Liver (tissue), 9 donors: ENCODE results near the gene SPTB. TPM values are rescaled to one million over a fixed set of nuclear protein-coding genes. Genes with fewer than 3 reads are reported as not detected.
A peak's percentile ranks its signal among the peaks of the same experiment; 100 is the strongest.

ENCODE experiments used
- DNase-seq: peaks from one replicate; pipeline ENCODE4 v3.0.0-alpha.2; 2017; ENCODE audit warnings: low spot score
- H3K27ac ChIP-seq, 2 donors: one replicate each; pipeline ENCODE4 v1.7.0; 2013; ENCODE audit warnings: inconsistent platforms in 2 of 2, low read length in 2 of 2, control low read depth in 1 of 2, low read depth in 1 of 2, mild to moderate bottlenecking in 1 of 2
- H3K27me3 ChIP-seq, 4 donors: one replicate each; pipeline versions ENCODE4 v1.6.1 to v1.7.0; 2013; ENCODE audit warnings: low read length in 3 of 4, inconsistent platforms in 1 of 4, mild to moderate bottlenecking in 1 of 4, moderate library complexity in 1 of 4; ENCODE audit not compliant: control insufficient read depth in 4 of 4, insufficient read depth in 4 of 4
- H3K36me3 ChIP-seq, 4 donors: one replicate each; pipeline versions ENCODE4 v1.6.1 to v1.7.0; 2013; ENCODE audit warnings: low read length in 3 of 4, mild to moderate bottlenecking in 3 of 4, low read depth in 1 of 4, moderate library complexity in 1 of 4; ENCODE audit not compliant: control insufficient read depth in 4 of 4, insufficient read depth in 3 of 4
- H3K4me1 ChIP-seq, 4 donors: one replicate each; pipeline versions ENCODE4 v1.6.1 to v1.7.0; 2013; ENCODE audit warnings: low read length in 3 of 4, mild to moderate bottlenecking in 3 of 4, moderate library complexity in 1 of 4; ENCODE audit not compliant: control insufficient read depth in 4 of 4, insufficient read depth in 4 of 4
- H3K4me3 ChIP-seq, 3 donors: one replicate each; pipeline versions ENCODE4 v1.6.1 to v1.7.0; 2013; ENCODE audit warnings: low read length in 3 of 3, control low read depth in 1 of 3, low read depth in 1 of 3, mild to moderate bottlenecking in 1 of 3
- H3K9ac ChIP-seq, 2 donors: one replicate each; pipeline ENCODE4 v1.7.0; 2013; ENCODE audit warnings: low read length in 2 of 2, mild to moderate bottlenecking in 2 of 2, moderate library complexity in 2 of 2, control low read depth in 1 of 2, low read depth in 1 of 2
- H3K9me3 ChIP-seq, 4 donors: one replicate each; pipeline versions ENCODE4 v1.6.1 to v1.7.0; 2013; ENCODE audit warnings: low read length in 3 of 4; ENCODE audit not compliant: control insufficient read depth in 4 of 4
- ATF3 ChIP-seq: IDR thresholded peaks from 2 replicates; pipeline ENCODE4 v1.6.1; 2016; ENCODE audit warnings: antibody characterized with exemption
- CTCF ChIP-seq: fragments of 150-350 bp; IDR thresholded peaks from 2 replicates; pipeline ENCODE4 v1.5.1; 2017; ENCODE audit warnings: improper control_type of control experiment, low read depth, low read length; ENCODE audit not compliant: missing input control
- EGR1 ChIP-seq, 2 donors: IDR thresholded peaks; 2 replicates each; pipeline ENCODE4 v1.6.1; 2016 to 2018; ENCODE audit warnings: antibody characterized with exemption in 2 of 2, low read depth in 2 of 2
- FOXA1 ChIP-seq: IDR thresholded peaks from 2 replicates; pipeline ENCODE4 v1.6.1; 2016; ENCODE audit warnings: antibody characterized with exemption
- FOXA2 ChIP-seq: IDR thresholded peaks from 2 replicates; pipeline ENCODE4 v1.6.1; 2016; ENCODE audit warnings: antibody characterized with exemption
- GABPA ChIP-seq, 2 donors: IDR thresholded peaks in 1 of 2; conservative IDR thresholded peaks in 1 of 2; 2 replicates each; pipeline ENCODE4 v1.6.1; 2016; ENCODE audit warnings: antibody characterized with exemption in 2 of 2, mild to moderate bottlenecking in 1 of 2, moderate library complexity in 1 of 2
- HNF4A ChIP-seq, 2 donors: conservative IDR thresholded peaks; 2 replicates each; pipeline ENCODE4 v1.6.1; 2016; ENCODE audit warnings: antibody characterized with exemption in 2 of 2, mild to moderate bottlenecking in 2 of 2
- HNF4G ChIP-seq: IDR thresholded peaks from 2 replicates; pipeline ENCODE4 v1.6.1; 2016; ENCODE audit warnings: antibody characterized with exemption
- JUND ChIP-seq, 2 donors: IDR thresholded peaks; 2 replicates each; pipeline ENCODE4 v1.6.1; 2016; ENCODE audit warnings: antibody characterized with exemption in 2 of 2
- MAX ChIP-seq: IDR thresholded peaks from 2 replicates; pipeline ENCODE4 v1.6.1; 2016; ENCODE audit warnings: antibody characterized with exemption
- NR2F2 ChIP-seq: IDR thresholded peaks from 2 replicates; pipeline ENCODE4 v1.6.1; 2016; ENCODE audit warnings: antibody characterized with exemption
- RAD21 ChIP-seq, 2 donors: IDR thresholded peaks; 2 replicates each; pipeline ENCODE4 v1.6.1; 2016; ENCODE audit warnings: antibody characterized with exemption in 2 of 2, mild to moderate bottlenecking in 2 of 2
- RXRA ChIP-seq, 2 donors: IDR thresholded peaks; 2 replicates each; pipeline ENCODE4 v1.6.1; 2017 to 2018; ENCODE audit warnings: antibody characterized with exemption in 2 of 2, mild to moderate bottlenecking in 1 of 2
- SP1 ChIP-seq: IDR thresholded peaks from 2 replicates; pipeline ENCODE4 v1.6.1; 2018; ENCODE audit warnings: antibody characterized with exemption, mild to moderate bottlenecking
- TAF1 ChIP-seq: conservative IDR thresholded peaks from 2 replicates; pipeline ENCODE4 v1.6.1; 2016; ENCODE audit warnings: antibody characterized with exemption, mild to moderate bottlenecking
- YY1 ChIP-seq: IDR thresholded peaks from 2 replicates; pipeline ENCODE4 v1.6.1; 2016; ENCODE audit warnings: antibody characterized with exemption, mild to moderate bottlenecking
- WGBS: extraction: QIAGEN DNeasy Blood & Tissue Kit; methylation state at CpG from one replicate; pipeline ENCODE4 v1.1.7; 2013; 5-methylcytosine and 5-hydroxymethylcytosine counted together
- polyA plus RNA-seq, 2 donors: library from polyadenylated mRNA; stranded (reverse) in 1 of 2; unstranded in 1 of 2; fragments of 200-250 nt in 1 of 2; fragments of >200 nt in 1 of 2; fragmentation: Nextera tagmentation in 1 of 2; extraction: Ambion mirVana in 1 of 2; gene quantifications; one replicate each; pipeline versions ENCODE4 v1.2.1 to v1.2.3, GENCODE V29; 2013 to 2015
- total RNA-seq, 2 donors: library from RNA; depleted of rRNA; stranded (reverse); fragments of >200 nt; gene quantifications; one replicate each; pipeline ENCODE4 v1.2.3, GENCODE V29; 2014
- TF ChIP-seq, protein P1 (sequence below): IDR thresholded peaks from 2 replicates; pipeline ENCODE4 v1.6.1; 2016; ENCODE audit warnings: antibody characterized with exemption, mild to moderate bottlenecking
- TF ChIP-seq, protein P2 (sequence below): IDR thresholded peaks from 2 replicates; pipeline ENCODE4 v1.6.1; 2016; ENCODE audit warnings: antibody characterized with exemption
- donor health status: healthy.
- donor health status: healthy.
- donor health status: healthy.
- donor health status: healthy.
- donor health status: healthy.

The SPTB gene
- total and polyA plus RNA-seq, 4 donors, result 0.12 to 332 (median 0.26) TPM

DNA sequence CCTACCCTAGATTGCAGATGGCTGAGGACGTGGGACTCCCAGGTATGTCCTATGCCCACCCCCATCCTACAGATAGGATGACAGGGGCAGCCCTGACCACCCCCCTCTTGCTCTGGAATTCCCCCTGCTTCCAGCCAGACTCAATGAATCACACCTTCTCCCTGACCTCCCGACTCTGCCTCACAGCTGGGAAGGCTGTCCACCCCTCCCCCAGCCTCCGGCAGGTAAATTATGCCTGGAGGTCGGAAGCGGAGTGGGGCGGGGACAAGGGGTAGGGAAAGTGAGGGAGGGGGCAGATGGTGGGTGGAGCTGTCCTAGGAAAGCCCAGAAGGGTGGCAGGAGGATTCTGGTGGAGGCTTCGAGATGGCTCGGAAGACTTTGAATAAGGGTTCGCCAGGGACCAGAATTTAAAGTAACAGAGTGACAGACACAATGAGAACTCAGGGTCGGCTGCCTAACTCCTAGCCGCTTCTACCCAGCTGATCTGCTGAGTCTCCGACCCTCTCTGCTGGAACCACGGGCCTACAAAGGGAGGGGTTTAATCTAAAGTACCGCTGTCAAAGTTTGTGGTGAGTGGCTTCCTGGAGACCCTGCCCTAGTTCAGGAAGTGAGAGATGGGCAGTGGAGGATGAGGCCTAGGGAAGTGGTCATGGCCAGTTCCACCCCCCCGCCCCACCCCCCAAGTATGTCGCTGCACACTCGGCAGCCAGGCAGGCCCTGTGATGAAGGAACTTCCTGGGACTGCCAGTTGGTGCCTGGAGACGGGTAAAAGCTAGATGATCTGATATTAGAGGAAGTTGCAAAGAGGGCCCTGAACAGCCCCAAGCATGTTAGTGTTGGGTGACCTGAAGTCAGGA, 171.3 kb downstream of the SPTB start:
- Histone ChIP-seq H3K36me3 (no peaks in the 10 kb centered on the region), H3K27me3 (no peaks in the 10 kb centered on the region), H3K9me3 (peaks cover 0 to under 1% (median 0%) of the 10 kb centered on the region in 4 donors), H3K27ac (peak overlapping the region; percentile 90 to 91), H3K9ac (peak overlapping the region in 1 of 2 donors; percentile 49), H3K4me1 (peaks cover 27 to 72% (median 66%) of the 10 kb centered on the region in 4 donors), H3K4me3 (no peak overlapping the region)
- no peak for DNase-seq
- 48% methylated on average over 18 of the region's 18 CpGs for WGBS
- TF ChIP-seq JUND (IDR thresholded peaks at IDR 0.05) (no peak), SP1 (no peak), CTCF (no peak), YY1 (no peak), NR2F2 (no peak), ATF3 (no peak), EGR1 (IDR thresholded peaks at IDR 0.05; ENCODE audit: low read depth in 2 of 2) (no peak), FOXA2 (no peak), FOXA1 (no peak)

GRCh38 chr14:64707661-64708060, 172.0 kb downstream of the SPTB start:
- 47% methylated on average over 7 of the region's 7 CpGs for WGBS
- Histone ChIP-seq H3K36me3 (no peaks in the 10 kb centered on the region), H3K27ac (peak overlapping the region; percentile 90 to 91), H3K9ac (peak overlapping the region in 1 of 2 donors; percentile 49), H3K27me3 (no peaks in the 10 kb centered on the region), H3K4me3 (no peak overlapping the region), H3K9me3 (no peaks in the 10 kb centered on the region), H3K4me1 (peaks cover 27 to 74% (median 67%) of the 10 kb centered on the region in 4 donors)
- no peak for TF ChIP-seq GABPA (IDR thresholded peaks at IDR 0.05 in 1 of 2, conservative IDR thresholded peaks at IDR 0.05 in 1 of 2)
- TF ChIP-seq TAF1, result no peak
- peak; percentile 97 to 99 for TF ChIP-seq HNF4A (conservative IDR thresholded peaks at IDR 0.05)
- peak; percentile 87 to 93 for TF ChIP-seq JUND (IDR thresholded peaks at IDR 0.05)
- TF ChIP-seq MAX, result peak; percentile 29
- TF ChIP-seq ATF3, result peak; percentile 84
- no peak for TF ChIP-seq RAD21 (IDR thresholded peaks at IDR 0.05)
- no peak for TF ChIP-seq CTCF
- peak; percentile 83 for TF ChIP-seq SP1
- TF ChIP-seq NR2F2, result peak; percentile 22
- TF ChIP-seq FOXA2, result peak; percentile 29
- TF ChIP-seq FOXA1, result peak; percentile 37
- no peak for TF ChIP-seq YY1
- TF ChIP-seq, protein P1, sequence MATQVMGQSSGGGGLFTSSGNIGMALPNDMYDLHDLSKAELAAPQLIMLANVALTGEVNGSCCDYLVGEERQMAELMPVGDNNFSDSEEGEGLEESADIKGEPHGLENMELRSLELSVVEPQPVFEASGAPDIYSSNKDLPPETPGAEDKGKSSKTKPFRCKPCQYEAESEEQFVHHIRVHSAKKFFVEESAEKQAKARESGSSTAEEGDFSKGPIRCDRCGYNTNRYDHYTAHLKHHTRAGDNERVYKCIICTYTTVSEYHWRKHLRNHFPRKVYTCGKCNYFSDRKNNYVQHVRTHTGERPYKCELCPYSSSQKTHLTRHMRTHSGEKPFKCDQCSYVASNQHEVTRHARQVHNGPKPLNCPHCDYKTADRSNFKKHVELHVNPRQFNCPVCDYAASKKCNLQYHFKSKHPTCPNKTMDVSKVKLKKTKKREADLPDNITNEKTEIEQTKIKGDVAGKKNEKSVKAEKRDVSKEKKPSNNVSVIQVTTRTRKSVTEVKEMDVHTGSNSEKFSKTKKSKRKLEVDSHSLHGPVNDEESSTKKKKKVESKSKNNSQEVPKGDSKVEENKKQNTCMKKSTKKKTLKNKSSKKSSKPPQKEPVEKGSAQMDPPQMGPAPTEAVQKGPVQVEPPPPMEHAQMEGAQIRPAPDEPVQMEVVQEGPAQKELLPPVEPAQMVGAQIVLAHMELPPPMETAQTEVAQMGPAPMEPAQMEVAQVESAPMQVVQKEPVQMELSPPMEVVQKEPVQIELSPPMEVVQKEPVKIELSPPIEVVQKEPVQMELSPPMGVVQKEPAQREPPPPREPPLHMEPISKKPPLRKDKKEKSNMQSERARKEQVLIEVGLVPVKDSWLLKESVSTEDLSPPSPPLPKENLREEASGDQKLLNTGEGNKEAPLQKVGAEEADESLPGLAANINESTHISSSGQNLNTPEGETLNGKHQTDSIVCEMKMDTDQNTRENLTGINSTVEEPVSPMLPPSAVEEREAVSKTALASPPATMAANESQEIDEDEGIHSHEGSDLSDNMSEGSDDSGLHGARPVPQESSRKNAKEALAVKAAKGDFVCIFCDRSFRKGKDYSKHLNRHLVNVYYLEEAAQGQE, result peak; percentile 53
- TF ChIP-seq, protein P2, sequence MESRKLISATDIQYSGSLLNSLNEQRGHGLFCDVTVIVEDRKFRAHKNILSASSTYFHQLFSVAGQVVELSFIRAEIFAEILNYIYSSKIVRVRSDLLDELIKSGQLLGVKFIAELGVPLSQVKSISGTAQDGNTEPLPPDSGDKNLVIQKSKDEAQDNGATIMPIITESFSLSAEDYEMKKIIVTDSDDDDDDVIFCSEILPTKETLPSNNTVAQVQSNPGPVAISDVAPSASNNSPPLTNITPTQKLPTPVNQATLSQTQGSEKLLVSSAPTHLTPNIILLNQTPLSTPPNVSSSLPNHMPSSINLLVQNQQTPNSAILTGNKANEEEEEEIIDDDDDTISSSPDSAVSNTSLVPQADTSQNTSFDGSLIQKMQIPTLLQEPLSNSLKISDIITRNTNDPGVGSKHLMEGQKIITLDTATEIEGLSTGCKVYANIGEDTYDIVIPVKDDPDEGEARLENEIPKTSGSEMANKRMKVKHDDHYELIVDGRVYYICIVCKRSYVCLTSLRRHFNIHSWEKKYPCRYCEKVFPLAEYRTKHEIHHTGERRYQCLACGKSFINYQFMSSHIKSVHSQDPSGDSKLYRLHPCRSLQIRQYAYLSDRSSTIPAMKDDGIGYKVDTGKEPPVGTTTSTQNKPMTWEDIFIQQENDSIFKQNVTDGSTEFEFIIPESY, result no peak
- TF ChIP-seq EGR1 (IDR thresholded peaks at IDR 0.05; ENCODE audit: low read depth in 2 of 2), result no peak
- TF ChIP-seq RXRA (IDR thresholded peaks at IDR 0.05), result peak in 1 of 2 donors; percentile 76
- peak; percentile 88 for TF ChIP-seq HNF4G
- no peak for DNase-seq
